GM12878 (cell line): Measurements from ENCODE around the gene HMOX1. TPM values are rescaled to one million over a fixed set of nuclear protein-coding genes. Genes with fewer than 3 reads are reported as not detected.

ENCODE experiments used
- ATAC-seq: fragments of 200-7000 bp; cut with Tn5 transposase; 3 replicates; pipeline ENCODE4 v1.9.1; 2020; ENCODE audit warnings: mild to moderate bottlenecking, moderate library complexity
- BruUV-seq: library from RNA; stranded (reverse); fragments of 400-500 nt; replicated peaks from 2 replicates; lab custom pipeline; 2021; lab: Mats Ljungman, UMichigan
- CTCF ChIA-PET: fragments of 300-600 bp; sonication (Branson Sonifier 250); formaldehyde crosslinking; extraction: SDS; loops from one replicate; lab custom pipeline; 2021; ENCODE audit warnings: inconsistent platforms; lab: Yijun Ruan, JAX
- POLR2A ChIA-PET: fragments of 350-600 bp; formaldehyde crosslinking; extraction: SDS; loops from one replicate; lab custom pipeline; 2021; ENCODE audit warnings: inconsistent platforms; lab: Charles Lee
- RAD21 ChIA-PET: fragments of 300-600 bp; sonication (Branson Sonifier 250); formaldehyde crosslinking; loops from one replicate; lab custom pipeline; 2023; ENCODE audit warnings: antibody characterized with exemption; ENCODE audit not compliant: unreplicated experiment; lab: Charles Lee
- SMC1A ChIA-PET: fragments of 300-600 bp; sonication (Branson Sonifier 250); formaldehyde crosslinking; loops from one replicate; lab custom pipeline; 2023; ENCODE audit not compliant: unreplicated experiment, uncharacterized antibody; lab: Charles Lee
- DNase-seq: peaks from one replicate; pipeline ENCODE4 v3.0.0-alpha.2; 2011; ENCODE audit warnings: low read depth, low spot score
- FAIRE-seq: peaks from 3 replicates; lab custom pipeline; 2011; peaks lifted over from hg19 to GRCh38; lab: Jason Lieb, UNC
- H2AFZ ChIP-seq: 2 replicates; pipeline ENCODE4 v1.6.0; 2011; ENCODE audit warnings: low read depth, low read length, control low read depth; ENCODE audit not compliant: control insufficient read depth
- H3K27ac ChIP-seq: 2 replicates; pipeline ENCODE4 v1.5.1; 2011; ENCODE audit warnings: control low read depth; ENCODE audit not compliant: control insufficient read depth, insufficient read depth
- H3K27me3 ChIP-seq, 2 experiments: replicated peaks in 1 of 2; 2 replicates each; pipeline versions ENCODE4 v1.6.0 to v1.6.1; 2011; ENCODE audit warnings: low read length in 1 of 2; ENCODE audit not compliant: control insufficient read depth in 2 of 2, insufficient read depth in 2 of 2
- H3K36me3 ChIP-seq, 2 experiments: 2 replicates each; pipeline ENCODE4 v1.5.1; 2011; ENCODE audit warnings: low read length in 1 of 2; ENCODE audit not compliant: control insufficient read depth in 2 of 2, insufficient read depth in 2 of 2
- H3K4me1 ChIP-seq: 2 replicates; pipeline ENCODE4 v1.6.1; 2011; ENCODE audit warnings: mild to moderate bottlenecking, low read length, moderate library complexity, mixed read lengths; ENCODE audit not compliant: control insufficient read depth, insufficient read depth
- H3K4me2 ChIP-seq: 2 replicates; pipeline ENCODE4 v1.6.0; 2011; ENCODE audit warnings: control low read depth; ENCODE audit not compliant: control insufficient read depth, insufficient read depth
- H3K4me3 ChIP-seq: fragments of 200-600 bp; sonication (generic); 2 replicates; pipeline ENCODE4 v1.5.1; 2016
- H3K79me2 ChIP-seq: 2 replicates; pipeline ENCODE4 v1.6.0; 2011; ENCODE audit warnings: low read length; ENCODE audit not compliant: control insufficient read depth, insufficient read depth
- H3K9ac ChIP-seq: 2 replicates; pipeline ENCODE4 v1.8.0; 2011; ENCODE audit warnings: low read length, control low read depth, mixed read lengths; ENCODE audit not compliant: control insufficient read depth, insufficient read depth
- H3K9me3 ChIP-seq: replicated peaks from 3 replicates; pipeline ENCODE4 v1.5.1; 2011; ENCODE audit warnings: mild to moderate bottlenecking, low read length; ENCODE audit not compliant: control insufficient read depth, insufficient read depth
- H4K20me1 ChIP-seq: 2 replicates; pipeline ENCODE4 v1.6.0; 2011; ENCODE audit not compliant: control insufficient read depth, insufficient read depth
- ASH2L ChIP-seq: fragments of 300-600, 200-600 bp; sonication (generic); IDR thresholded peaks from 2 replicates; pipeline ENCODE4 v1.6.1; 2017; ENCODE audit warnings: low read depth, mild to moderate bottlenecking, borderline replicate concordance
- CHD2 ChIP-seq: IDR thresholded peaks from 2 replicates; pipeline ENCODE4 v1.6.1; 2011; ENCODE audit warnings: low read depth, low read length, improper control_type of control experiment, borderline replicate concordance
- CHD4 ChIP-seq: fragments of 200-600 bp; sonication (generic); IDR thresholded peaks from 2 replicates; pipeline ENCODE4 v1.6.1; 2016; ENCODE audit warnings: mild to moderate bottlenecking
- CREB1 ChIP-seq: IDR thresholded peaks from 2 replicates; pipeline ENCODE4 v1.6.1; 2012; ENCODE audit warnings: low read depth, mild to moderate bottlenecking, inconsistent platforms
- HCFC1 ChIP-seq: fragments of 150-350 bp; IDR thresholded peaks from 2 replicates; pipeline ENCODE4 v1.6.1; 2014; ENCODE audit warnings: low read length
- KDM1A ChIP-seq: fragments of 200-600 bp; sonication (generic); IDR thresholded peaks from 2 replicates; pipeline ENCODE4 v1.6.1; 2016; ENCODE audit warnings: borderline replicate concordance
- POLR2AphosphoS5 ChIP-seq: IDR thresholded peaks from 2 replicates; pipeline ENCODE4 v1.6.1; 2011; ENCODE audit warnings: mild to moderate bottlenecking, low read length, inconsistent platforms
- RELA ChIP-seq: fragments of 450-650 bp; IDR thresholded peaks from 2 replicates; pipeline ENCODE4 v1.8.0; 2014; ENCODE audit warnings: borderline replicate concordance; ENCODE audit not compliant: partially characterized antibody
- RUNX3 ChIP-seq: IDR thresholded peaks from 2 replicates; pipeline ENCODE4 v1.6.1; 2012; ENCODE audit warnings: low read length, inconsistent platforms
- STAT1 ChIP-seq: fragments of 450-650 bp; conservative IDR thresholded peaks from 2 replicates; pipeline ENCODE4 v1.6.1; 2014; ENCODE audit warnings: antibody characterized with exemption, mild to moderate bottlenecking
- TBL1XR1 ChIP-seq: IDR thresholded peaks from 2 replicates; pipeline ENCODE4 v1.6.1; 2012; ENCODE audit warnings: low read depth, low read length, improper control_type of control experiment
- ZNF207 ChIP-seq: fragments of 450-650 bp; IDR thresholded peaks from 2 replicates; pipeline ENCODE4 v1.6.1; 2014; ENCODE audit warnings: antibody characterized with exemption, mild to moderate bottlenecking, borderline replicate concordance
- ZNF622 ChIP-seq: fragments of 450-650 bp; IDR thresholded peaks from 2 replicates; pipeline ENCODE4 v1.6.1; 2017; ENCODE audit warnings: mild to moderate bottlenecking, inconsistent platforms
- WGBS: methylation state at CpG from one replicate; pipeline ENCODE4 v1.1.6; 2016; ENCODE audit warnings: low lambda C conversion rate; ENCODE audit not compliant: insufficient replicate concordance, insufficient coverage; ENCODE audit errors: missing lambda C conversion rate; 5-methylcytosine and 5-hydroxymethylcytosine counted together
- in situ Hi-C: fragments of 300-500 bp; cut with MboI; formaldehyde crosslinking; loops from 9 replicates; pipeline ENCODE4 v1.14.3; 2018; ENCODE audit warnings: mixed read lengths
- intact Hi-C: fragments of 100-400 bp; cut with micrococcal nuclease; formaldehyde crosslinking; loops from one replicate; pipeline ENCODE4 v1.14.2; 2022; ENCODE audit not compliant: unreplicated experiment
- polyA plus RNA-seq, 11 experiments: library from polyadenylated mRNA; depleted of rRNA in 4 of 11; unstranded in 6 of 11; stranded (reverse) in 5 of 11; fragments of >200 nt; fragmentation: Nextera tagmentation in 4 of 11; fragmentation: Illumina TruSeq in 1 of 11; extraction: Ambion mirVana in 4 of 11; extraction: Trizol in 1 of 11; gene quantifications; 1 replicate in 1 of 11; 2 replicates in 10 of 11; pipeline versions ENCODE4 v1.2.1 to v1.2.3, GENCODE V29; 2011 to 2016; ENCODE audit warnings: inconsistent platforms in 2 of 11, missing spikeins in 2 of 11, low read depth in 1 of 11
- total RNA-seq, 4 experiments: library from RNA; depleted of rRNA in 3 of 4; stranded (reverse); fragments of >200 nt in 3 of 4; fragmentation: Illumina TruSeq in 1 of 4; extraction: Trizol in 1 of 4; gene quantifications; 2 replicates each; pipeline versions ENCODE4 v1.2.1 to v1.2.3, GENCODE V29; 2013 to 2021
- TF ChIP-seq, protein P1 (sequence below): IDR thresholded peaks from 2 replicates; pipeline ENCODE4 v1.6.1; 2011; ENCODE audit warnings: mild to moderate bottlenecking, low read depth, low read length, moderate library complexity; ENCODE audit not compliant: insufficient replicate concordance
- TF ChIP-seq, protein P2 (sequence below): IDR thresholded peaks from 2 replicates; pipeline ENCODE4 v1.6.1; 2012; ENCODE audit warnings: mild to moderate bottlenecking, low read depth, low read length
- TF ChIP-seq, protein P3 (sequence below): IDR thresholded peaks from 2 replicates; pipeline ENCODE4 v1.6.1; 2012; ENCODE audit warnings: low read depth, low read length, improper control_type of control experiment
- TF ChIP-seq, protein P4 (sequence below): IDR thresholded peaks from 2 replicates; pipeline ENCODE4 v1.6.1; 2011; ENCODE audit warnings: low read depth, low read length, improper control_type of control experiment, borderline replicate concordance

The HMOX1 gene
- total and polyA plus RNA-seq, 10 of the 15 experiments (the other 5 are each of a cell fraction or from before 2014, with no cell fraction given) = 1.5 to 36.7 (median 18.8) TPM

DNA sequence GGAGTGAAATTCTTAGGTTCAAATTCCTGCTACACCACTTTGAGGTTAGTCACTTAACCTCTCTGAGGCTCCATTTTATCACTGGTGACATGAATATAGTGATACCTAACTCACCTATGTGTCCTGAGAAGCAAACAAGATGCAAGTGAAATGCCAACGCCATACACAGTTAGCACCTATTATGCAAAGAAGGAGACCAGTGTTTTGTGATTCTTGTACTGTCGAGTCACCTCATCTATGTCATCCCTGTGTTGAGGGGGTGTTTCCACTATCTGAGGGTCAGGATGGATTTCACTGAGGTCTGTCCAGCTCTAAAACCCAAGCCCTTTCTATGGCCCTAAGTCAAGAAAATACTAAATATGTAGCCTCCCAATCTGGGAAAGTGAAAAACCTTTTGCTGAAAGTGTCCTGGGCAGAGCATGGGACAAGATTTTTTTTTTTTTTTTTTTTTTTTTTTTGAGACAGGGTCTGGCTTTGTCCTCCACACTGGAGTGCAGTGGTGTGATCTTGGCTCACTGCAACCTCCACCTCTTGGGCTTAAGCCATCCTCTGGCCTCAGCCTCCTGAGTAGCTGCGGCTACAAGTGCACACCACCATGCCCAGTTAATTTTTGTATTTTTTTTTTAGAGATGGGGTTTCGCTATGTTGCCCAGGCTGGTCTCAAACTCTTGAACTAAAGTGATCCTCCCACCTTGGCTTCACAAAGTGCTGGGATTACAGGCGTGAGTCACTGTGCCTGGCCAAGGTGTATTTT lies 14.1 kb downstream of the HMOX1 start:
- BruUV-seq = no TSS peak
- ATAC-seq = no peak
- Histone ChIP-seq H3K4me3 (no peak overlapping the region), H3K36me3 (peaks cover 4 to 6% of the 10 kb centered on the region in 2 experiments; a peak in 3 of 4 replicates), H3K9me3 (no peaks in the 10 kb centered on the region), H3K79me2 (peaks cover 5% of the 10 kb centered on the region), H3K9ac (no peak overlapping the region), H2AFZ (no peak overlapping the region), H3K27ac (no peak overlapping the region), H3K4me1 (peaks cover 34% of the 10 kb centered on the region), H3K27me3 (no peaks in the 10 kb centered on the region), H3K4me2 (no peak overlapping the region), H4K20me1 (no peaks in the 10 kb centered on the region)
- 73% methylated on average over 5 of the region's 5 CpGs for WGBS
- TF ChIP-seq RELA = no peak
- no peak for TF ChIP-seq ZNF207
- TF ChIP-seq, protein P1, sequence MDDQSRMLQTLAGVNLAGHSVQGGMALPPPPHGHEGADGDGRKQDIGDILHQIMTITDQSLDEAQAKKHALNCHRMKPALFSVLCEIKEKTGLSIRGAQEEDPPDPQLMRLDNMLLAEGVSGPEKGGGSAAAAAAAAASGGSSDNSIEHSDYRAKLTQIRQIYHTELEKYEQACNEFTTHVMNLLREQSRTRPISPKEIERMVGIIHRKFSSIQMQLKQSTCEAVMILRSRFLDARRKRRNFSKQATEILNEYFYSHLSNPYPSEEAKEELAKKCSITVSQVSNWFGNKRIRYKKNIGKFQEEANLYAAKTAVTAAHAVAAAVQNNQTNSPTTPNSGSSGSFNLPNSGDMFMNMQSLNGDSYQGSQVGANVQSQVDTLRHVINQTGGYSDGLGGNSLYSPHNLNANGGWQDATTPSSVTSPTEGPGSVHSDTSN = no peak
- no peak for TF ChIP-seq ASH2L
- no peak for TF ChIP-seq POLR2AphosphoS5
- TF ChIP-seq, protein P2, sequence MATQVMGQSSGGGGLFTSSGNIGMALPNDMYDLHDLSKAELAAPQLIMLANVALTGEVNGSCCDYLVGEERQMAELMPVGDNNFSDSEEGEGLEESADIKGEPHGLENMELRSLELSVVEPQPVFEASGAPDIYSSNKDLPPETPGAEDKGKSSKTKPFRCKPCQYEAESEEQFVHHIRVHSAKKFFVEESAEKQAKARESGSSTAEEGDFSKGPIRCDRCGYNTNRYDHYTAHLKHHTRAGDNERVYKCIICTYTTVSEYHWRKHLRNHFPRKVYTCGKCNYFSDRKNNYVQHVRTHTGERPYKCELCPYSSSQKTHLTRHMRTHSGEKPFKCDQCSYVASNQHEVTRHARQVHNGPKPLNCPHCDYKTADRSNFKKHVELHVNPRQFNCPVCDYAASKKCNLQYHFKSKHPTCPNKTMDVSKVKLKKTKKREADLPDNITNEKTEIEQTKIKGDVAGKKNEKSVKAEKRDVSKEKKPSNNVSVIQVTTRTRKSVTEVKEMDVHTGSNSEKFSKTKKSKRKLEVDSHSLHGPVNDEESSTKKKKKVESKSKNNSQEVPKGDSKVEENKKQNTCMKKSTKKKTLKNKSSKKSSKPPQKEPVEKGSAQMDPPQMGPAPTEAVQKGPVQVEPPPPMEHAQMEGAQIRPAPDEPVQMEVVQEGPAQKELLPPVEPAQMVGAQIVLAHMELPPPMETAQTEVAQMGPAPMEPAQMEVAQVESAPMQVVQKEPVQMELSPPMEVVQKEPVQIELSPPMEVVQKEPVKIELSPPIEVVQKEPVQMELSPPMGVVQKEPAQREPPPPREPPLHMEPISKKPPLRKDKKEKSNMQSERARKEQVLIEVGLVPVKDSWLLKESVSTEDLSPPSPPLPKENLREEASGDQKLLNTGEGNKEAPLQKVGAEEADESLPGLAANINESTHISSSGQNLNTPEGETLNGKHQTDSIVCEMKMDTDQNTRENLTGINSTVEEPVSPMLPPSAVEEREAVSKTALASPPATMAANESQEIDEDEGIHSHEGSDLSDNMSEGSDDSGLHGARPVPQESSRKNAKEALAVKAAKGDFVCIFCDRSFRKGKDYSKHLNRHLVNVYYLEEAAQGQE = no peak
- TF ChIP-seq STAT1 = no peak
- no peak for TF ChIP-seq CREB1
- TF ChIP-seq KDM1A = no peak
- TF ChIP-seq RUNX3 = no peak
- TF ChIP-seq, protein P3, sequence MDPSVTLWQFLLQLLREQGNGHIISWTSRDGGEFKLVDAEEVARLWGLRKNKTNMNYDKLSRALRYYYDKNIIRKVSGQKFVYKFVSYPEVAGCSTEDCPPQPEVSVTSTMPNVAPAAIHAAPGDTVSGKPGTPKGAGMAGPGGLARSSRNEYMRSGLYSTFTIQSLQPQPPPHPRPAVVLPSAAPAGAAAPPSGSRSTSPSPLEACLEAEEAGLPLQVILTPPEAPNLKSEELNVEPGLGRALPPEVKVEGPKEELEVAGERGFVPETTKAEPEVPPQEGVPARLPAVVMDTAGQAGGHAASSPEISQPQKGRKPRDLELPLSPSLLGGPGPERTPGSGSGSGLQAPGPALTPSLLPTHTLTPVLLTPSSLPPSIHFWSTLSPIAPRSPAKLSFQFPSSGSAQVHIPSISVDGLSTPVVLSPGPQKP = no peak
- TF ChIP-seq TBL1XR1 = no peak
- TF ChIP-seq ZNF622 = no peak
- TF ChIP-seq HCFC1 = no peak
- TF ChIP-seq, protein P4, sequence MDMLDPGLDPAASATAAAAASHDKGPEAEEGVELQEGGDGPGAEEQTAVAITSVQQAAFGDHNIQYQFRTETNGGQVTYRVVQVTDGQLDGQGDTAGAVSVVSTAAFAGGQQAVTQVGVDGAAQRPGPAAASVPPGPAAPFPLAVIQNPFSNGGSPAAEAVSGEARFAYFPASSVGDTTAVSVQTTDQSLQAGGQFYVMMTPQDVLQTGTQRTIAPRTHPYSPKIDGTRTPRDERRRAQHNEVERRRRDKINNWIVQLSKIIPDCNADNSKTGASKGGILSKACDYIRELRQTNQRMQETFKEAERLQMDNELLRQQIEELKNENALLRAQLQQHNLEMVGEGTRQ = no peak
- no peak for TF ChIP-seq CHD2
- TF ChIP-seq CHD4 = no peak
- ChIA-PET CTCF (interaction anchor here (0.7 to 1.4 kb wide), 4 partner anchors 11 to 44 kb away, joined by 3 to 13 read pairs (median 4); no protein-coding TSS in a partner anchor), POLR2A (interaction anchor here (1.4 to 2.1 kb wide), 3 partner anchors 10 to 15 kb away, joined by 6 to 7 read pairs (median 7); partner anchors contain the start of gene HMOX1), SMC1A (interaction anchor here (0.7 to 5.1 kb wide), 5 partner anchors 13 to 42 kb away, joined by 3 to 27 read pairs (median 4); partner anchors contain the start of gene HMOX1), RAD21 (interaction anchor here (0.9 to 1.6 kb wide), 5 partner anchors 10 to 44 kb away, joined by 3 to 10 read pairs (median 4); no protein-coding TSS in a partner anchor)
- intact Hi-C loops = no loop called here
- DNase-seq = no peak
- in situ Hi-C loops = loop anchor here (25.0 kb wide), 1 partner anchor 1817 kb away; the partner anchor contains the start of gene SSTR3
- FAIRE-seq = no peak
